ENCODE data around the gene GLIPR2. TPM values are rescaled to one million over a fixed set of nuclear protein-coding genes. Genes with fewer than 3 reads are reported as not detected.
"Not testable (repeated sequence)": the region's sequence is repeated elsewhere in the genome, so short reads cannot be mapped to it uniquely, and the experiment has no call there.

GLIPR2 gene
- polyA plus RNA-seq, 2 donors: 3.7 to 8.0 TPM

GRCh38 chr9:36165826-36166167 is 29.3 kb downstream of the GLIPR2 start:
- H3K4me1 ChIP-seq (ENCODE audit: control insufficient read depth in 2 of 2, insufficient read depth in 2 of 2, low read length in 1 of 2): no peaks in the 10 kb centered on the region
- peak overlapping the region; percentile 36 to 40 for H3K27ac ChIP-seq (ENCODE audit: low read depth in 2 of 2, low read length in 1 of 2)
- H3K9me3 ChIP-seq (ENCODE audit: control insufficient read depth in 2 of 2, insufficient read depth in 1 of 2, low read depth in 1 of 2, low read length in 1 of 2): no peaks in the 10 kb centered on the region
- no peaks in the 10 kb centered on the region for H3K27me3 ChIP-seq (ENCODE audit: control insufficient read depth in 1 of 2, insufficient read depth in 2 of 2, low read length in 2 of 2)
- WGBS, 2 donors: 25 to 45% methylated on average over 12 of the region's 12 CpGs
- H3K36me3 ChIP-seq (ENCODE audit: control insufficient read depth in 2 of 2, insufficient read depth in 2 of 2, low read length in 1 of 2): no peaks in the 10 kb centered on the region
- H3K4me3 ChIP-seq (ENCODE audit: low read depth in 1 of 2, low read length in 2 of 2): peak overlapping the region in 1 of 2 donors; percentile 42

GRCh38 chr9:36166168-36166927 is 29.8 kb downstream of the GLIPR2 start:
- no peaks in the 10 kb centered on the region for H3K4me1 ChIP-seq (ENCODE audit: control insufficient read depth in 2 of 2, insufficient read depth in 2 of 2, low read length in 1 of 2)
- peak overlapping the region; percentile 42 to 50 for H3K4me3 ChIP-seq (ENCODE audit: low read depth in 1 of 2, low read length in 2 of 2)
- no peaks in the 10 kb centered on the region for H3K36me3 ChIP-seq (ENCODE audit: control insufficient read depth in 2 of 2, insufficient read depth in 2 of 2, low read length in 1 of 2)
- peak overlapping the region; percentile 36 to 40 for H3K27ac ChIP-seq (ENCODE audit: low read depth in 2 of 2, low read length in 1 of 2)
- WGBS, 2 donors: 4% methylated on average over 53 to 58 of the region's 58 CpGs
- H3K27me3 ChIP-seq (ENCODE audit: control insufficient read depth in 1 of 2, insufficient read depth in 2 of 2, low read length in 2 of 2): no peaks in the 10 kb centered on the region
- H3K9me3 ChIP-seq (ENCODE audit: control insufficient read depth in 2 of 2, insufficient read depth in 1 of 2, low read depth in 1 of 2, low read length in 1 of 2): no peaks in the 10 kb centered on the region

GRCh38 chr9:36169166-36169565 is 32.6 kb downstream of the GLIPR2 start, which contains the start of gene CCIN:
Gene CCIN (plus strand): TSS chr9:36169388. CDS start chr9:36169503, 115 bp downstream.
- Histone ChIP-seq H3K36me3 (ENCODE audit: control insufficient read depth in 2 of 2, insufficient read depth in 2 of 2, low read length in 1 of 2) (no peaks in the 10 kb centered on the region), H3K27me3 (ENCODE audit: control insufficient read depth in 1 of 2, insufficient read depth in 2 of 2, low read length in 2 of 2) (no peaks in the 10 kb centered on the region), H3K4me3 (ENCODE audit: low read depth in 1 of 2, low read length in 2 of 2) (no peak within 1 kb of the TSS), H3K4me1 (ENCODE audit: control insufficient read depth in 2 of 2, insufficient read depth in 2 of 2, low read length in 1 of 2) (no peaks in the 10 kb centered on the region), H3K27ac (ENCODE audit: low read depth in 2 of 2, low read length in 1 of 2) (no peak within 1 kb of the TSS), H3K9me3 (ENCODE audit: control insufficient read depth in 2 of 2, insufficient read depth in 1 of 2, low read depth in 1 of 2, low read length in 1 of 2) (no peaks in the 10 kb centered on the region)
- WGBS, 2 donors: 88 to 92% methylated on average over 6 of the region's 6 CpGs

DNA sequence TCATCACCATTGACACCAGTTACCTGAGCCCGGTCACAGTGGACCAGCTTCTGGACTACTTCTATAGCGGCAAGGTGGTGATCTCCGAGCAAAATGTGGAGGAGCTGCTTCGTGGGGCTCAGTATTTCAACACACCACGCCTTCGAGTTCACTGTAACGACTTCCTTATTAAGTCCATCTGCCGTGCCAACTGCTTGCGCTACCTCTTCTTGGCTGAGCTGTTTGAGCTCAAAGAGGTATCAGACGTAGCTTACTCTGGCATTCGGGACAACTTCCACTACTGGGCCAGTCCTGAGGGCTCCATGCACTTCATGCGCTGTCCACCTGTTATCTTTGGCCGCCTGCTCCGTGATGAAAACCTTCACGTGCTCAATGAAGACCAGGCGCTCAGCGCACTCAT is 33.2 kb downstream of the GLIPR2 start:
- Histone ChIP-seq H3K4me1 (ENCODE audit: control insufficient read depth in 2 of 2, insufficient read depth in 2 of 2, low read length in 1 of 2) (no peaks in the 10 kb centered on the region), H3K27me3 (ENCODE audit: control insufficient read depth in 1 of 2, insufficient read depth in 2 of 2, low read length in 2 of 2) (no peaks in the 10 kb centered on the region), H3K27ac (ENCODE audit: low read depth in 2 of 2, low read length in 1 of 2) (no peak overlapping the region), H3K4me3 (ENCODE audit: low read depth in 1 of 2, low read length in 2 of 2) (no peak overlapping the region), H3K36me3 (ENCODE audit: control insufficient read depth in 2 of 2, insufficient read depth in 2 of 2, low read length in 1 of 2) (no peaks in the 10 kb centered on the region), H3K9me3 (ENCODE audit: control insufficient read depth in 2 of 2, insufficient read depth in 1 of 2, low read depth in 1 of 2, low read length in 1 of 2) (no peaks in the 10 kb centered on the region)
- 90 to 93% methylated on average over 17 of the region's 17 CpGs for WGBS, 2 donors

- Histone ChIP-seq H3K27ac (ENCODE audit: low read depth in 2 of 2, low read length in 1 of 2) (no peak overlapping the region), H3K27me3 (ENCODE audit: control insufficient read depth in 1 of 2, insufficient read depth in 2 of 2, low read length in 2 of 2) (no peaks in the 10 kb centered on the region), H3K36me3 (ENCODE audit: control insufficient read depth in 2 of 2, insufficient read depth in 2 of 2, low read length in 1 of 2) (no peaks in the 10 kb centered on the region), H3K9me3 (ENCODE audit: control insufficient read depth in 2 of 2, insufficient read depth in 1 of 2, low read depth in 1 of 2, low read length in 1 of 2) (no peaks in the 10 kb centered on the region), H3K4me1 (ENCODE audit: control insufficient read depth in 2 of 2, insufficient read depth in 2 of 2, low read length in 1 of 2) (no peaks in the 10 kb centered on the region), H3K4me3 (ENCODE audit: low read depth in 1 of 2, low read length in 2 of 2) (no peak overlapping the region)
- 94 to 97% methylated on average over 13 of the region's 13 CpGs for WGBS, 2 donors
These were observed 34.0 kb downstream of the GLIPR2 start for GRCh38 chr9:36170531-36170930.

DNA sequence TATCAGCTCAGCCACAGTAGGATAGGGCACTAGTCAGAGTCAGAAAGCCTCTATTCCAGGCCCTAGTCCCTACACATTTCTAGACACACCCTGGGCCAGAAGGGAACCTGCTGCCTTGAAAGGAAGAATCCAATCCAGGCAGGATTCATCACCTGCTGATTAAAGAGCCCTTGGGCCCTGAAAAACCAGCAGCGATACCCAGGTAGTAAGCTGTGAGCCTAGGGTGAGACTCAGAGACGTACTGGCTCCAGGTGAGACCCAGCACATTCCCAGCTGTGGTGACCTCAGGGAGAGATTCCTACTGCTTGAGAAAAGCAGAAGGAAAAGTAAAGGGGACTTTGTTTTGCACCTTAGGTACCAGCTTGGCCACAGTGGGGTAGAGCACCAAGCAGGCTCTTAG is 37.3 kb downstream of the GLIPR2 start:
- Histone ChIP-seq H3K4me3 (ENCODE audit: low read depth in 1 of 2, low read length in 2 of 2) (no peak overlapping the region), H3K27me3 (ENCODE audit: control insufficient read depth in 1 of 2, insufficient read depth in 2 of 2, low read length in 2 of 2) (no peaks in the 10 kb centered on the region), H3K36me3 (ENCODE audit: control insufficient read depth in 2 of 2, insufficient read depth in 2 of 2, low read length in 1 of 2) (no peaks in the 10 kb centered on the region), H3K4me1 (ENCODE audit: control insufficient read depth in 2 of 2, insufficient read depth in 2 of 2, low read length in 1 of 2) (no peaks in the 10 kb centered on the region), H3K9me3 (ENCODE audit: control insufficient read depth in 2 of 2, insufficient read depth in 1 of 2, low read depth in 1 of 2, low read length in 1 of 2) (no peaks in the 10 kb centered on the region), H3K27ac (ENCODE audit: low read depth in 2 of 2, low read length in 1 of 2) (no peak overlapping the region)
- 91 to 98% methylated on average over 2 of the region's 2 CpGs for WGBS, 2 donors

DNA sequence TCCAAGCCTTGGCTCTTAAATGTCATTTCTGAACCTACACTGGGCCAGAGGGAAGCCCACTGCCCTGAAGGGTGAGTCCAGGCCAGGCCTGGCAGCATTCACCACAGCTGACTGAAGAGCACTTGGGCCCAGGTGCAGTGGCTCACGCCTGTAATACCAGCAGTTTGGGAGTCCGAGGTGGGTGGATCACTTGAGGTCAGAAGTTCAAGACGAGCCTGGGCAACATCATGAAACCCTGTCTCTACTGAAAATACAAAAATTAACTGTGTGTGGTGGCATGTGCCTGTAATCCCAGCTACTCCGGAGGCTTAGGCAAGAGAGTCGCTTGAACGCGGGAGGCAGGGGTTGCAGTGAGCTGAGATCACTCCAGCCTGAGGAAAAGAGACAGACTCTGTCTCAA is 37.7 kb downstream of the GLIPR2 start:
- Histone ChIP-seq H3K27me3 (ENCODE audit: control insufficient read depth in 1 of 2, insufficient read depth in 2 of 2, low read length in 2 of 2) (no peaks in the 10 kb centered on the region), H3K9me3 (ENCODE audit: control insufficient read depth in 2 of 2, insufficient read depth in 1 of 2, low read depth in 1 of 2, low read length in 1 of 2) (no peaks in the 10 kb centered on the region), H3K27ac (ENCODE audit: low read depth in 2 of 2, low read length in 1 of 2) (no peak overlapping the region), H3K36me3 (ENCODE audit: control insufficient read depth in 2 of 2, insufficient read depth in 2 of 2, low read length in 1 of 2) (no peaks in the 10 kb centered on the region), H3K4me1 (ENCODE audit: control insufficient read depth in 2 of 2, insufficient read depth in 2 of 2, low read length in 1 of 2) (no peaks in the 10 kb centered on the region), H3K4me3 (ENCODE audit: low read depth in 1 of 2, low read length in 2 of 2) (no peak overlapping the region)
- WGBS, 2 donors: 81 to 85% methylated on average over 7 of the region's 7 CpGs

GRCh38 chr9:36174731-36175130 is 38.2 kb downstream of the GLIPR2 start:
- Histone ChIP-seq H3K27me3 (ENCODE audit: control insufficient read depth in 1 of 2, insufficient read depth in 2 of 2, low read length in 2 of 2) (no peaks in the 10 kb centered on the region), H3K27ac (ENCODE audit: low read depth in 2 of 2, low read length in 1 of 2) (no peak overlapping the region), H3K4me3 (ENCODE audit: low read depth in 1 of 2, low read length in 2 of 2) (no peak overlapping the region), H3K4me1 (ENCODE audit: control insufficient read depth in 2 of 2, insufficient read depth in 2 of 2, low read length in 1 of 2) (no peaks in the 10 kb centered on the region), H3K36me3 (ENCODE audit: control insufficient read depth in 2 of 2, insufficient read depth in 2 of 2, low read length in 1 of 2) (no peaks in the 10 kb centered on the region), H3K9me3 (ENCODE audit: control insufficient read depth in 2 of 2, insufficient read depth in 1 of 2, low read depth in 1 of 2, low read length in 1 of 2) (no peaks in the 10 kb centered on the region)
- 81 to 82% methylated on average over 3 of the region's 3 CpGs for WGBS, 2 donors

DNA sequence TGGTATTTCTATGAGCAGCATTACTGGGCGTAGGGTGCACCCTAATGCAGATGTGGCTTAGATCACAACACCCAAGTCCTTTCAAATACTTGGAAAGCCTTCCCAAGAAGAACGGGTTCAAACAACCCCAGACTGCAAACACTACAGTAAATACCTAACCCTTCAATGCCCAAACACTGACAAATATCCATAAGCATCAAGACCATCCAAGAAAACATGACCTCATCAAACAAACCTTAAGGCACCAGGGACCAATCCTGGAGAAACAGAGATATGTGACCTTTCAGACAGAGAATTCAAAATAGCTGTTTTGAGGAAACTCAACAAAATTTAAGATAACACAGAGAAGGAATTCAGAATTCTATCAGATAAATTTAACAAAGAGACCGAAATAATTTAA is 38.7 kb downstream of the GLIPR2 start:
- not testable (repeated sequence) for H3K27me3 ChIP-seq (ENCODE audit: control insufficient read depth in 1 of 2, insufficient read depth in 2 of 2, low read length in 2 of 2); H3K4me3 ChIP-seq (ENCODE audit: low read depth in 1 of 2, low read length in 2 of 2); H3K4me1 ChIP-seq (ENCODE audit: control insufficient read depth in 2 of 2, insufficient read depth in 2 of 2, low read length in 1 of 2); H3K9me3 ChIP-seq (ENCODE audit: control insufficient read depth in 2 of 2, insufficient read depth in 1 of 2, low read depth in 1 of 2, low read length in 1 of 2); H3K27ac ChIP-seq (ENCODE audit: low read depth in 2 of 2, low read length in 1 of 2); H3K36me3 ChIP-seq (ENCODE audit: control insufficient read depth in 2 of 2, insufficient read depth in 2 of 2, low read length in 1 of 2)
- 90 to 91% methylated on average over 3 of the region's 3 CpGs for WGBS, 2 donors

DNA sequence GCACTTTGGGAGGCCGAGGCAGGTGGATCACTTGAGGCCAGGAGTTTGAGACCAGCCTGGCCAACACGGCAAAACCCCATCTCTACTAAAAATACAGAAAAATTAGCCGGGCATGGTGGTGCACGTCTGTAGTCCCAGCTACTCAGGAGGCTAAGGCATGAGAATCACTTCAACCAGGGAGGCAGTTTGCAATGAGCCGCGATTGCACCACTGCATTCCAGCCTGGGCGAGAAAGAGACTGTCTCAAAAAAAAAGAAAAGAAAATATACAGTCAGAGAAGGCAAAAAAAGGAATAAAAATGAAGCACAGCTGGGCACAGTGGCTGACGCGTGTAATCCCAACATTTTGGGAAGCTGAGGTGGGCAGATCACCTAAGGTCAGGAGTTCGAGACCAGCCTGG is 40.0 kb downstream of the GLIPR2 start:
- not testable (repeated sequence) for H3K27me3 ChIP-seq (ENCODE audit: control insufficient read depth in 1 of 2, insufficient read depth in 2 of 2, low read length in 2 of 2); H3K36me3 ChIP-seq (ENCODE audit: control insufficient read depth in 2 of 2, insufficient read depth in 2 of 2, low read length in 1 of 2); H3K27ac ChIP-seq (ENCODE audit: low read depth in 2 of 2, low read length in 1 of 2); H3K4me1 ChIP-seq (ENCODE audit: control insufficient read depth in 2 of 2, insufficient read depth in 2 of 2, low read length in 1 of 2); H3K4me3 ChIP-seq (ENCODE audit: low read depth in 1 of 2, low read length in 2 of 2); H3K9me3 ChIP-seq (ENCODE audit: control insufficient read depth in 2 of 2, insufficient read depth in 1 of 2, low read depth in 1 of 2, low read length in 1 of 2)
- 94 to 96% methylated on average over 10 of the region's 10 CpGs for WGBS, 2 donors
